HG03439 (cell line): ENCODE results near the gene LBR.
A peak's percentile ranks its signal among the peaks of the same experiment; 100 is the strongest.
"Not testable (repeated sequence)": the region's sequence is repeated elsewhere in the genome, so short reads cannot be mapped to it uniquely, and the experiment has no call there.

Experiments
- ATAC-seq: cut with Tn5 transposase; IDR thresholded peaks from one replicate; pipeline ENCODE4 v1.9.1; 2021; ENCODE audit warnings: mild to moderate bottlenecking, moderate library complexity; ENCODE audit not compliant: unreplicated experiment

LBR gene

DNA sequence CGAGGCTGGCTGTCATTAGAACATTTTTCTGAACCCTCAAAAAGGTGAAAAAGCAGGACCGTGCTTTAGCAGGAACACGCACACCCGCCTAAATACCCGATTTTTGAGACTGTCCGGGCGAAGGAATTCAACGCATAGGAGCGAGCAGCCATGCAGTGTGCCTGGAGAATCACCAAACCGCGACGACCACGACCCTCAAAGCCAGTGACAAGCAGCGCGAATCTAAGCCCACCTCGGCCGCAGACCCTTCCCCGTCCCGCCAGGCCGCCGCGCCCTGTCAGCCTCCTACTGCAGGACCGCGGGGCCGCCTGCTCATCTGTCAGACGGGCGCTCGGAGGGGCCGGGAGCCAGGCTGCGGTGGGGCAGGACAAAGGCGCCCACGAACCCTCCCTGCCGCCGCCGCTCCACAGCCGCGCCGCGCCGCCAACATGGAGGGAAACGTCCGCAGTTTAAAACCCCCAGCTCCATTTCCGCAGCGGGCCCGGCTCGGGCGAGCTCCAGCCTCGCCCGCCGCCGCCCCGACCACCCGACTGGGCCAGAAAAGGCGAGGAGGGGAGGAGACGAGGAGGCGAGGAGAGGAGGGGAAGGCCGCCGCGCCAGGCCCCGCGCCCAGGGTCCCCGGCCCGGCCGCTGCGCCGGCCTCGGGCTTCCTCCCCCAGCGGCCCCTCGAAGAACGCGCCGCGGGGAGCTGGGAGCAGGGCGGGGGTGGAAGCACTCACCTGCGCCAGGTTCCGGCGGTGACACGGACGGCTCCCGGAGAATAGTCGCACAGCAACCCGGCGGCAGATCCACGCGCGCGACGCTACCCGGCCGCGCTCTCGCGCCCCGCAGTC is at the start of gene LBR:
LBR (minus strand) TSS at position 804 of the 833 bp plus-strand sequence. CDS start 3,963 bp downstream, outside the sequence.
- peak; percentile 38 for ATAC-seq

DNA sequence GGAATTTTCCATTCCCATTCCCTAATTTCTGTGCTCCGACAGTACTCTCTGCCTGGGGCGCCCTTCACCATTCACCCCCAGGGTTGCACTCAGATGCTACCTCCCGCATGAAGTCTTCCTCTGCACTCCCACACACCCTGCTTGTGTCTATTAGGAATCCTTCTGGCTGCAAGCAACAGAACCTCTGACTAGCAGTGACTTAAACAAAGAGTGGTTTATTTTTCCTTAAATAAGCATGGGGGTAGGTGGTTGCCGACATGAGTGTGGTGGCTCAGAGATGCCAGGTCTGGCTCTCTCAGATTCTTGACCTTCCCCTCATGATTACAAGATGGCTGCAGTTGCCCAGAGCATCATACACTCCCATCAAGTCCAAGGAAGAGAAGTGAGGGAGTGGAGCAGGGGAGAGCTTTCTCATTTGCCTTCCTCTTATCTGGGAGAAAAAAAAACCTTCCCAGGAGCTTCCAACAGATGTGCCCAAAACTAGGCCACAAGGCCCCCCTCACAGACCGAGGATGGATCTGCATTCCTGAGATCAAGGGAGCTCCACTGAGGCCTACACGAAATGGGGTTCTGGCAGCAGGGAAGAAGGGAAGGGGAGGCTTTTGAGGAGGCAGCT is 49.6 kb upstream of the LBR start:
- ATAC-seq = no peak

DNA sequence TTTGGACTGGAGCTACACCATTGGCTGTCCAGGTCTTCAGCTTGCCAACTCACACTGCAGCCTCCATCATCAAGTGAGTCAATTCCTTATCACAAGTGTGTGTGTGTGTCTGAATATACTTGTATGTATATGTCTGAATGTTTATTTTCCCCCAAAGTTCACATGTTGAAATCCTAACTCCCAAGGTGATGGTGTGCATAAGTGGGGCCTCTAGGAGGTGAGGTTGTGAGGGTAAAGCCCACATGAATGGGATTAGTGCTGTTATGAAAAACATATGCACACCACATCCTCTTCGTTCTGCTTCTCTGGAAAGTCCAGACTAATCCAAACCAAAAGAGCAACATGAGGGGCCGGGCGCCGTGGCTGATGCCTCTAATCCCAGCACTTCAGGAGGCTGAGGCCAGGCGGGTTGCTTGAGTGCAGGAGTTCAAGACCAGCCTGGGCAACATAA is 48.7 kb upstream of the LBR start:
- ATAC-seq = no peak

DNA sequence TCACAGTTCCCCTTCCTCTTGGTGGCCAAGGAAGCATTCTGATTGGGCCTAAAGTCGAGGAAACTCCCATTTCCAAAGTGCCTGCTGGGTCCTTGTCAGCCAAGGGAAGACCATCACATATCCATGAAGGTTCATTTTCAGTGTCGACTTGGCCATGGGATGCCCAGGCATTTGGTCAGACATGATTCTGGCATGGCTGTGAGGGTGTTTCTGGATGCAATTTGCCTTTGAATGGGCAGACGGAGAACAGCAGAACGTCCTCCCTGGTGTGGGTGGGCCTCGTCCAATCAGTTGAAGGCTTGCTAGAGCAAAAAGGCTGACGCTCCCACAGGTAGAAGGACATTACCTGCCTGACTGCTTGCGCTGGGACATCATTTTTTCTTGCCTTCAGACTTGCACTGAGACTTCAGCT is 48.3 kb upstream of the LBR start:
- no peak for ATAC-seq

DNA sequence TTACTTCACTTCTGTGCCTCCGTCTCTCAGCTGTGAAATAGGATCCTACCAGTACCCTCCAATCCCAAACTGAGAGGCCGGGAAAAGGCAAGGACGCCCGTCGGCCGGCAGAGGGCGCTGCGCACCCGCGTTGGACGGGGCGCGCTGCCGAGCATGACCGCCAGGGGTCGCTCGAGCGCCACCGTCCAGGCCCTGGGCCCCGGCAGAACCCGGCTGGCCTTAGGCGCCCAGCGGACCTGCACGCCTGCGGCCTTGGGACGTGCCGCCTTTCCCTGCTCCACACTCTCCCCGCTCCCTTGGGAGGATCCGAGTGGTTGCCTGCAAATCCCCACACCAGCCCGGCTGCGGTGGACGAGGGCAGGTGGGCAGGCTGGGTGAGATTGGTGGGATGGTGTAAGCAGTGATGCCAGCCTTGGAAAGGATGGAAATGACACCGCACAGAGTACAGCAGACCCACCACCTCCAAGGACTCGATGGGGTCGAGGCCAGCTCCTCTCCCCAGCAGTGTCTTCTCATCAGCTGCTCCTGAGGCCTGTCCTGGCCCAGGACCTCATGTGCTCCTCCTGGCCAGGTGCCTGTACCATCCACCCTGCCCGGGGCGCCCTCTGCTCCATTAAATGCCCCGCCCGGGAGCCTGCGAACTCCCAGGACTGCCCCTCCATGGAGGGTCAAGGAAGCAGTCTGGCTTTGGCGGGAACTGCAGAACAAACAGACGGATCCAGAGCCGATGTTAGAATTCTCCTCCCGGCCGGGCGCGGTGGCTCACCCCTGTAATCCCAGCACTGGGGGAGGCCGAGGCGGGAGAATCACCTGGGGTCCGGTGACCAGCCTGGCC is 47.4 kb upstream of the LBR start:
- ATAC-seq = peak; percentile 84

DNA sequence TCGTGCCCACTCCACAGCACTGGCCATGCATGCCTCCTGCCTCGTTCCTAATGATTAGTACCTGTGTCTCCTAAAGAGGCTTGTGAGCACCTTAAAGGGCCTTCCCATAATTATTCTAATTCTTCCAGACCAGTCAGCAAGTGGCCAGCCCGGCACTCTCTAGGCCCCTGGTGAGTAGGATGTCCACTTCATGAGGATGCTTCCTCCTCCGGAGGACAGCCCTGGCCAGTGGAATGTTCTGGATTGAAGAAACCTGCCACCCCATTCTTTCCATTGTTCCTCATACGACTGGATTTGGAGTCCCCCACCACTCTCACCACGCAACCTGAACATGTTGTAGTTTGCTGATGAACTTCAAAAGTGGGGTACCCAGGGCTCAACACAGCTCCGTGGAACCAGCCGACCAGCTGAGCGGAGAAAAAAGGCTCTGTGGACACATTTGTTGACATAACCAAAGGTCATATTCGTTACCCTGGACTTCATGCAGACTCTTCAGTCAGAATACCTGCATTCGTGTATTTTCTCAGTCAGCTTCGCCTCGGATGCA is 46.7 kb upstream of the LBR start:
- no peak for ATAC-seq

DNA sequence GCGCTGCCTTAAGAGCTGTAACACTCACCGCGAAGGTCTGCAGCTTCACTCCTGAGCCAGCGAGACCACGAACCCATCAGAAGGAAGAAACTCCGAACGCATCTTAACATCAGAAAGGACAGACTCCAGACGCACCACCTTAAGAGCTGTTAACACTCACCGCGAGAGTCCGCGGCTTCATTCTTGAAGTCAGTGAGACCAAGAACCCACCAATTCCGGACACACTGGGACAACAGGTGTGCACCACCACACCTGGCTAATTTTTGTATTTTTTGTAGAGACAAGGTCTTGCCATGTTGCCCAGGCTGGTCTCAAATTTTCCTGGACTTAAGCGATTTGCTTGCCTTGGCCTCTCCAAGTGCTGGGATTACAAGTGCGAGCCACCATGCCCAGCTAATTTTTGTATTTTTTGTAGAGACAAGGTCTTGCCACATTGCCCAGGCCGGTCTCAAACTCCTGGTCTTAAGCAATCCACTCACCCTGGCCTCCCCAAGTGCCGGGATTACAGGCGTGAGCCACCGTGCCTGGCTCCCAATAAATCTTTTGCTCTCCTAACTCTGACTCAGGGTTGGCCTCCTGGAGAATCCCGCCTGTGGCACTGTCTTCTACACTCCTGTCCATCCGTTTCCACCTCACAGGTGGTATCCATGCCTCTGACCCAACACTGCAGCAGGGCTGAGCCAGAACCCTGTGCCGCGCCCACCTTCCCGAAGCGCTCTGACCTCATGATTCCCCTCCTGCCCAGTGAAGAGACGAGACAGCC is 46.0 kb upstream of the LBR start:
- not testable (repeated sequence) for ATAC-seq

DNA sequence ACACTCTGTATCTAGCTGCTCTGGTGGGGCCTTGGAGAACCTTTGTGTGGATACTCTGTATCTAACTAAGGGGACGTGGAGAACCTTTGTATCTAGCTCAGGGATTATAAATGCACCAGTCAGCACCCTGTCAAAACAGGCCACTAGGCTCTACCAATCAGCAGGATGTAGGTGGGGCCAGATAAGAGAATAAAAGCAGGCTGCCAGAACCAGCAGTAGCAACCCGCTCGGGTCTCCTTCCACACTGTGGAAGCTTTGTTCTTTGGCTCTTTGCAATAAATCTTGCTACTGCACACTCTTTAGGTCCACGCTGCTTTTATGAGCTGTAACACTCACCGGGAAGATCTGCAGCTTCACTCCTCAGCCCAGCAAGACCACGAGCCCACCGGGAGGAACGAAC is 45.4 kb upstream of the LBR start:
- ATAC-seq = not testable (repeated sequence)

DNA sequence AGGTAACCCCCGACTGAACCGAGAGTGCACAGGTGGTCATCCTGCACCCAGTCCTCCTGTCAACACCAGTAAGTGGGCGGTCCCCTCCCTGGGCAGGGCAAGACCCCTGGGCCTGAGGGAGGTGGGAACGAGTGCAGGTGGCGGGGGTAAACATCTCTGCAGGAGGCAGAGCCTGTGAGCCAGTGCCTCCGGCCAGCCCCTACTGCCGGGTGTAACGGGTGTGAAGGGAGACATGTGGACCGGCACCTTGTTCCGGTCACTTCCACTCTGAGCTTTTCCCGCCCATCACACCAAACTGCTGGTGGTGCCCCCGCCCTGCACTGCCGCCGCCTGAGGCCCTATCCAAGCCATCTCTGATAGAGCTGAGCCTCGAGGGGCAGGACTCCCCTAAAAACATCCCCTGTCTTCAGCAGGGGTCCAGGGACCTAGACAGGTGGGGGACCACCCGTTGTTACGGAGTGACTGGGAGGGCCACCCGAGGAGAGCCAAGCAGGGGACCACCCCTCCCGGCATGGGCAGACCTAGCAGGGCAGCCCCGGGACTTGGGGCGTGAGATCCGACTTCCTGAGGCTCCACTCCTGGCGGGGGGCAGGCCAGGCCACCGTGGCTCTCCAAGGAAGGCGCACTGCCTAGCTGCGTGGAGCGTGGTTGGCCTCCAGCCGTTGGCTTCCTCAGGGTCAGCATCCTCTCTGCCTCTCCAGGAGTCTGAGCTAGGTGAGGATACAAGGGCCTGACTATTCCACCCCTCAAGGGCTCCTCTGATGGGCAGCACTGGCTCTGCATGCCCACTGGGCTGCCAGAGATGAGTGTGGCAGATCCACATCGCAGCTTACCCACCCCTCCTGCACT is 43.8 kb upstream of the LBR start:
- ATAC-seq = no peak

DNA sequence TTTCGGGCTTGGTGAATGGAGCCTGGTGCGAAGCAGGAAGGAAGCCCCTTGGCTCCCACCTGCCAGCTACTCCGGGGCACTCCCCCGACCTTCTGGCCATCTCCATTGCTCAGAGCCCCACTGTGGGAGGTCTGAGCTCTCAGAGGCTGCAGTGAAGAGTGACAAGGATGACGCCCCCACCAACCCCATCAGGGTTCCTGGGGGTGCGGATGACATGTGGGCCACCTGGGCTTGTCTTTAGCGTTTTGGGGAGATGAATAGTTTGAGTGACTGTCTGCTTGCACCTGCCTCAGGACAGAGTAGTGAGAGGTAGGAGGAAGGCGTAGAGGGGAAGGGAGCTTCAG is 43.2 kb upstream of the LBR start:
- ATAC-seq = no peak

DNA sequence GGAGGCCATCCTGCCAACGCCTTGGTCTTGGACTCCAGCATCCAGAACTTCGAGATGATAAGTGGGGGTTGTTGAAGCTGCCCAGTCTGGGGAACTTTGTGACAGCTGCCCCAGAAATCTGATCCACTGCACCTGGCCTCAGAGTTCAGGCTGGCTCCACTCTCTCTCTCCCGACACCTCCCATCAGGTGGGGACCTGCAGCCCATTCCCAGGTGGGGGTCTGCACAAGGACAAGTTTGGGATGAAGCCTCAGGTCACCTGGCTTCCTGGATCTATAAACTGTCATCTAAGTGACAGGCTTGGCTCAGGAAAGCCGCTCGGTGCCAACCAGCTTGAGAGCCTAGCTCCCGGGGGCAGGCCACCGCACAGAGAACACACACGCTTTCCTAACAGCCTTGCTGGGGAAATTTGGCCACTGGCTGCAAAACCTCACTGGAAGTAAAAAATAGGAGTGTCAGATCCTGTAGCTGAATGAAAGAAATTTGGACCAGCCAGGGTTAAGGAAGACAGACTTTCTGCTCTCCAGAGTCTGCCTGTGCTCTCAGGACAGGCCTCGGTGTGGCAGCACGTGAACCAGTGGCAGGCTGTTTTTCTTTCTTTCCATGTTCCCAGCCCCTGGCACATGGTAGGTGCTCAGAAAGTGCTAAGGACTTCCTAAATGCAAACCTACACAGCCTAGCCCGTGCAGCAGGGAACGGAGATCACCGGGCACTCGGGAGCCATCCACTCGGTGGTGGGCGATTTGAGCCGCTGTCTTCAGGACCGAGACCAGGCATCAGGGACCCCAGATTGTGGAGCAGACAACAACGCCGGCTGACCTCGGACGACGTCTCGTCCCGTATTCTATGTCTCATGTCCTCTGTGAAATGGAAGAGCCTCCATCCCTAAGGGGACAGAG is 42.6 kb upstream of the LBR start:
- ATAC-seq = no peak

DNA sequence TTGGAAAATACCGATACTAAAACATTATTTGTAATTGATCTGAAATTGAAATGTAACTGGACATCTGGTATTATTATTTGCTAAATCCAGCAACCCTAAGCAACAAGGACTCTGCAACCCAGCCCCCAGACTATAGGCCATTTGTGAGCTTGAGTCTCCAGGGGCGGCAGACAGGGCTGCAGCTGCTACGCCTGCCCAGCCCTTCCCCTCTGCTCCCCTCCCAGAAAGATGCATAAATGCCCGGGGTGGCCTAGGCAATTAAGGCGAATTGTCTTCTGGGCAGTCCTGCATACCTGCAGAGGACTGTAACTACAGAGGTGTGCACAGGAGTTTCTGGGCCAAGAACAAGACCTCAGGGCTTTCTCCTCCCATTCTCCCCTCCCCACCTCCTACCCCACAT is 41.2 kb upstream of the LBR start:
- ATAC-seq = no peak

DNA sequence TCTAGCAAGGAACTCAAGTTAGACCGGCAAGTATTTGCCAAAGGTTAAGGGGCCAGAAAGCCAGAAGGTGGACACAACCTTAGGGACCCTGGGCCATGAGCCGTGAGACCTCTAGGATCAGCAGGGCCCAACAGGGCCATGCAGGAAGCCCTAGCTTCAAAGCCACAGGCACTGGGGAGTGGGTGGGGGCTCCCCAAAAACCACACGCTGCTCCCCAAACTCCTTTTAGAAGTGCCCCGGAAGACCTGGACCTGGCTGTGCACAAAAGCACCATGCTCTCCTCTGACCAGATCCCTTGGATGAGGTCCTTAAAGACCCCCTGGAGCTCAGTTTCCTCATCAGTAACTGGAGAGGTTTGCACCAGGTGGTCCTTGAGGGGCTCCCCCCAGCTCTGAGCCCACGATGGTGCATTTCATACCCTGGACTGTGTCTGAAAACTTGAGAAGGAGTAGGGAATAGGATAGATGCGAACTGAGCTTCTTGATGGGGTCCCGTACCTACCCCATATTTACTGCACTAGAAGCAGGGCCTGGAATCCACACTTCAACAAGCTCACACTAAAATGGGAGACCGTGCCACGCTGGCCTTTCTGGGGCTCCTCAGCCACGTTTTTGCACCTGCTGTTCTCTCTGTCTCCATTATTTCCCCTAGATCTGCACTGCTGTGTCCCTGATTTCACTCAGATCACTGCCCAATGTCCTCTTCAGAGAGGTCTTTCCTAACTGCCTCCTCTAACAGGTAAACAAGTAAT is 40.6 kb upstream of the LBR start:
- no peak for ATAC-seq

DNA sequence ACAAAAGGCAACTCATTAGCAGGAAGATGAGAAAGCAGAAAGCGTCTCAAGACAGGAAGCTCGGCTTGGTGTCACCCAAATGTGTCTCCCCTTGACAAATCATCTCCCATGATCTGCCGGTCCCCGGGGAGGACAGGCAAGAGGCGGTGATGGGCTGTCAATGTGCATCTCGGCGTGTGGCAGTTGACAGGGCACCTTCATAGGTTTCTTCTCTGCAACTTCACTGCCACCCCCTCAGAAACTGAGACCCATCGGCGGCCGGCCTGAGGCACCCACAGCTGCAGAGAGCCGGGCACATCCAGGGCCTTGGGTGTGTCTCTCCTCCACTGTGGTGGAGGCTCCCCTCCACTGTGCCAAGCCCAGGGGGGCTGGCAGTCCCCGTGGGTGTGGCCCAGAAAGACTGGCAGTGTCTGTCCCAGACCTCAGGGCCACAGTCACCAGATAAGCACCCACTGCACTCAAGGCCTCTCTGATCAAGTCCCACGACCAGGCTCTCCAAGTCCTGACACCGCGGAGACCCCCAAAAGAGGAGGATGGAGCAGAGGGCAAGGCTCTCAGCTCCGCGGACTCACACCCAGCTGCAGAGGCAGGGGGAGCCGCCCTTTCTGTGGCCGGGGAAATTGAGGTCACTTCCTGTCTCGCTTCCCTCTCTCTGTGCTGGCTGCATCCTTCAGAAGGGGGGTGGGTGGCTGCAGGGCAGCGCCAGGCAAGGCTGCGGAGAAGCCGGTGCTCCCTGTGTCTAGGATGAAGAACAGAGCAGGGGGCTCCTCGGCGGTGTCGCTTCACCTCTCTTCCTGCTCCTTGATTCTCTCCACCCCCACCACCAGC is 39.6 kb upstream of the LBR start:
- ATAC-seq = peak; percentile 94

DNA sequence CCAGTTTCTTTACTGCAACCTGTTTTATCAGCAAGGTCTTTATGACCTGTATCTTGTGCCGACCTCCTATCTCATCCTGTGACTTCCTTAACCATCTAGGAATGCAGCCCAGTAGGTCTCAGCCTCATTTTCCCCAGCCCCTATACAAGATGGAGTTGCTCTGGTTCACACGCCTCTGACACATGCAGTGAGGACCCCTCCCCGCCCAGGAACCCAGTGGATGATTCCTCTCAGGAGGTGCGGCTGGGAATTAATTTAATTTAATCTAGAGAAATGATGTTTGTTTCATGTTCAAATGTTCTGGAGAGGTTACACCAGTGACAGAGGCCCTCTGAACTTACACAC is 39.0 kb upstream of the LBR start:
- no peak for ATAC-seq

DNA sequence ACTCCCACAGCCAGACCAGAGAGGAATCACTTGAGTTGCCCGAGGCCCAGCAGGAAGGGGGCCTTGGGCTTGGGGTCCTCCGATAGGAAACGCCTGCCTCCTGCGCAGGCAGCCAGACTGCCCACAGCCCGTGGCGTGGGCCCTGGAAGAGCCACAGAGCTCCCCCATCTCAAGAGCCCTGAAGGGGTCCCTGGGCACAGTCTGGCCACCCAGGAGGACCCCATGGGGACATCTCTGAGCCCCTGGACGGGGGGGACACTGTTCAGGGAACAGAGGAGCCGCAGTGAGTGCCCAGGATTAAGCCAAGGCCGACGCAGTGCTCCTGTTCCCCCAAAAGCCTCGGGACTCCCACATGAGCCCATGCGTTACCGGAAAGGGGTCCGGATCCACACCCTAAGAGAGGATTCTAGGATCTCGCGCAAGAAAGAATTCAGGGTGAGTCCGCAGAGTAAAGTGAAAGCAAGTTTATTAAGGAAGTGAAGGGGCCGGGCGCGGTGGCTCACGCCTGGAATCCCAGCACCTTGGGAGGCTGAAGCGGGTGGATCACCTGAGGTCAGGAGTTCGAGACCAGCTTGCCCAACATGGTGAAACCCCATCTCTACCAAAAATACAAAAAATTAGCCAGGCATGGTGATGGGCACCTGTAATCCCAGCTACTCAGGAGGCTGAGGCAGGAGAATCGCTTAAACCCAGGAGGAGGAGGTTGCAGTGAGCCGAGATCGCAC is 38.1 kb upstream of the LBR start:
- ATAC-seq = no peak
